Measurements from ENCODE around the gene PLEKHA6. TPM values are rescaled to one million over a fixed set of nuclear protein-coding genes. Genes with fewer than 3 reads are reported as not detected.

PLEKHA6 gene
- total RNA-seq, 1 donor from 2014 or later = 0.07 TPM

- no peak for DNase-seq
- H3K4me1 Mint-ChIP-seq = peaks cover 8% of the 10 kb centered on the region
- intact Hi-C loops (cut with micrococcal nuclease) = no loop called here
- no peaks in the 10 kb centered on the region for H3K9me3 Mint-ChIP-seq
- no peak overlapping the region for H3K27ac Mint-ChIP-seq
- peaks cover 11% of the 10 kb centered on the region for H3K27me3 Mint-ChIP-seq
- H3K4me3 Mint-ChIP-seq = no peak overlapping the region
- H3K36me3 Mint-ChIP-seq (ENCODE audit: low read depth) = no peaks in the 10 kb centered on the region
Observed at GRCh38 chr1:204357551-204358490, 1.9 kb downstream of the PLEKHA6 start.

GRCh38 chr1:204356997-204357396 lies 2.7 kb downstream of the PLEKHA6 start:
- intact Hi-C loops (cut with micrococcal nuclease) = no loop called here
- peaks cover 5% of the 10 kb centered on the region for H3K4me1 Mint-ChIP-seq
- DNase-seq = no peak
- H3K27me3 Mint-ChIP-seq = peaks cover 11% of the 10 kb centered on the region
- H3K4me3 Mint-ChIP-seq = no peak overlapping the region
- no peaks in the 10 kb centered on the region for H3K9me3 Mint-ChIP-seq
- H3K36me3 Mint-ChIP-seq (ENCODE audit: low read depth) = no peaks in the 10 kb centered on the region
- no peak overlapping the region for H3K27ac Mint-ChIP-seq

GRCh38 chr1:204355913-204356312 lies 3.8 kb downstream of the PLEKHA6 start:
- Mint-ChIP-seq H3K27ac (no peak overlapping the region), H3K27me3 (peaks cover 11% of the 10 kb centered on the region), H3K4me1 (peaks cover 5% of the 10 kb centered on the region), H3K9me3 (no peaks in the 10 kb centered on the region), H3K36me3 (ENCODE audit: low read depth) (no peaks in the 10 kb centered on the region), H3K4me3 (no peak overlapping the region)
- intact Hi-C loops (cut with micrococcal nuclease) = no loop called here
- DNase-seq = no peak

GRCh38 chr1:204354579-204354978 lies 5.2 kb downstream of the PLEKHA6 start:
- H3K27me3 Mint-ChIP-seq = peaks cover 11% of the 10 kb centered on the region
- H3K9me3 Mint-ChIP-seq = no peaks in the 10 kb centered on the region
- peaks cover 3% of the 10 kb centered on the region for H3K4me1 Mint-ChIP-seq
- no peak overlapping the region for H3K4me3 Mint-ChIP-seq
- no peak overlapping the region for H3K27ac Mint-ChIP-seq
- no peak for DNase-seq
- intact Hi-C loops (cut with micrococcal nuclease) = no loop called here
- H3K36me3 Mint-ChIP-seq (ENCODE audit: low read depth) = no peaks in the 10 kb centered on the region

GRCh38 chr1:204353213-204353910 lies 6.4 kb downstream of the PLEKHA6 start:
- intact Hi-C loops (cut with micrococcal nuclease) = no loop called here
- Mint-ChIP-seq H3K27me3 (peaks cover 5% of the 10 kb centered on the region), H3K36me3 (ENCODE audit: low read depth) (no peaks in the 10 kb centered on the region), H3K4me3 (no peak overlapping the region), H3K9me3 (no peaks in the 10 kb centered on the region), H3K4me1 (peaks cover 3% of the 10 kb centered on the region), H3K27ac (no peak overlapping the region)
- no peak for DNase-seq

- no peak for DNase-seq
- H3K27ac Mint-ChIP-seq = no peak overlapping the region
Observed at GRCh38 chr1:204350857-204351573, 8.7 kb downstream of the PLEKHA6 start.

GRCh38 chr1:204350312-204350711 lies 9.4 kb downstream of the PLEKHA6 start:
- peaks cover 3% of the 10 kb centered on the region for H3K4me1 Mint-ChIP-seq
- H3K27ac Mint-ChIP-seq = no peak overlapping the region
- no peaks in the 10 kb centered on the region for H3K36me3 Mint-ChIP-seq (ENCODE audit: low read depth)
- intact Hi-C loops (cut with micrococcal nuclease) = no loop called here
- no peak for DNase-seq
- H3K27me3 Mint-ChIP-seq = peaks cover 2% of the 10 kb centered on the region
- H3K9me3 Mint-ChIP-seq = no peaks in the 10 kb centered on the region
- no peak overlapping the region for H3K4me3 Mint-ChIP-seq

More at GRCh38 chr1:204350857-204351573, 8.7 kb downstream of the PLEKHA6 start:
- Mint-ChIP-seq H3K9me3 (no peaks in the 10 kb centered on the region), H3K4me1 (peaks cover 3% of the 10 kb centered on the region), H3K27me3 (peaks cover 2% of the 10 kb centered on the region), H3K4me3 (no peak overlapping the region), H3K36me3 (ENCODE audit: low read depth) (no peaks in the 10 kb centered on the region)
- intact Hi-C loops (cut with micrococcal nuclease) = no loop called here

GRCh38 chr1:204349602-204350001 lies 10.1 kb downstream of the PLEKHA6 start:
- Mint-ChIP-seq H3K27ac (no peak overlapping the region), H3K4me1 (peaks cover 3% of the 10 kb centered on the region), H3K36me3 (ENCODE audit: low read depth) (no peaks in the 10 kb centered on the region), H3K9me3 (no peaks in the 10 kb centered on the region), H3K4me3 (no peak overlapping the region), H3K27me3 (peaks cover 2% of the 10 kb centered on the region)
- no peak for DNase-seq
- intact Hi-C loops (cut with micrococcal nuclease) = no loop called here

- intact Hi-C loops (cut with micrococcal nuclease) = no loop called here
- no peak overlapping the region for H3K27ac Mint-ChIP-seq
- no peaks in the 10 kb centered on the region for H3K36me3 Mint-ChIP-seq (ENCODE audit: low read depth)
- DNase-seq = no peak
- H3K4me3 Mint-ChIP-seq = no peak overlapping the region
- H3K9me3 Mint-ChIP-seq = no peaks in the 10 kb centered on the region
- H3K27me3 Mint-ChIP-seq = peaks cover 2% of the 10 kb centered on the region
- peaks cover 3% of the 10 kb centered on the region for H3K4me1 Mint-ChIP-seq
Observed at GRCh38 chr1:204348722-204349121, 11.0 kb downstream of the PLEKHA6 start.

- DNase-seq = no peak
- no peak overlapping the region for H3K4me3 Mint-ChIP-seq
- H3K27me3 Mint-ChIP-seq = peaks cover 4% of the 10 kb centered on the region
- no peaks in the 10 kb centered on the region for H3K9me3 Mint-ChIP-seq
- H3K36me3 Mint-ChIP-seq (ENCODE audit: low read depth) = no peaks in the 10 kb centered on the region
- no peak overlapping the region for H3K27ac Mint-ChIP-seq
- H3K4me1 Mint-ChIP-seq = peaks cover 3% of the 10 kb centered on the region
- intact Hi-C loops (cut with micrococcal nuclease) = no loop called here
Observed at GRCh38 chr1:204348242-204348641, 11.5 kb downstream of the PLEKHA6 start.

- no peak overlapping the region for H3K27ac Mint-ChIP-seq
- DNase-seq = no peak
- H3K9me3 Mint-ChIP-seq = no peaks in the 10 kb centered on the region
- intact Hi-C loops (cut with micrococcal nuclease) = no loop called here
- no peak overlapping the region for H3K4me3 Mint-ChIP-seq
- no peaks in the 10 kb centered on the region for H3K36me3 Mint-ChIP-seq (ENCODE audit: low read depth)
- H3K4me1 Mint-ChIP-seq = no peaks in the 10 kb centered on the region
- peaks cover 7% of the 10 kb centered on the region for H3K27me3 Mint-ChIP-seq
Observed at GRCh38 chr1:204345941-204346645, 13.6 kb downstream of the PLEKHA6 start.

- no peaks in the 10 kb centered on the region for H3K4me1 Mint-ChIP-seq
- no peak for DNase-seq
- H3K9me3 Mint-ChIP-seq = no peaks in the 10 kb centered on the region
- intact Hi-C loops (cut with micrococcal nuclease) = no loop called here
- no peak overlapping the region for H3K27ac Mint-ChIP-seq
- peaks cover 9% of the 10 kb centered on the region for H3K27me3 Mint-ChIP-seq
- H3K36me3 Mint-ChIP-seq (ENCODE audit: low read depth) = no peaks in the 10 kb centered on the region
- no peak overlapping the region for H3K4me3 Mint-ChIP-seq
Observed at GRCh38 chr1:204345438-204345841, 14.3 kb downstream of the PLEKHA6 start.

- no peak for DNase-seq
- intact Hi-C loops (cut with micrococcal nuclease) = no loop called here
- H3K36me3 Mint-ChIP-seq (ENCODE audit: low read depth) = no peaks in the 10 kb centered on the region
- H3K9me3 Mint-ChIP-seq = no peaks in the 10 kb centered on the region
- peaks cover 9% of the 10 kb centered on the region for H3K27me3 Mint-ChIP-seq
- no peak overlapping the region for H3K4me3 Mint-ChIP-seq
- H3K4me1 Mint-ChIP-seq = no peaks in the 10 kb centered on the region
- no peak overlapping the region for H3K27ac Mint-ChIP-seq
Observed at GRCh38 chr1:204344665-204345355, 14.9 kb downstream of the PLEKHA6 start.
